ENCODE data around the gene KRTAP5-7. TPM values are rescaled to one million over a fixed set of nuclear protein-coding genes. Genes with fewer than 3 reads are reported as not detected.

Gene KRTAP5-7
- polyA plus RNA-seq, 1 donor from 2014 or later = 0.56 TPM

GRCh38 chr11:71485063-71485399, 42.0 kb upstream of the KRTAP5-7 start:
- H3K79me2 ChIP-seq (replicated peaks; ENCODE audit: insufficient read depth, low read length) = no peaks in the 10 kb centered on the region
- no peak overlapping the region for H3K4me3 ChIP-seq (ENCODE audit: low read length)
- H3K9me3 ChIP-seq (ENCODE audit: low read length) = no peaks in the 10 kb centered on the region
- H3F3A ChIP-seq (ENCODE audit: insufficient read depth, low read length, poor library complexity, severe bottlenecking) = no peaks in the 10 kb centered on the region
- no peaks in the 10 kb centered on the region for H3K9me2 ChIP-seq (ENCODE audit: insufficient read depth, low read length)
- no peak overlapping the region for H3K4me2 ChIP-seq (ENCODE audit: low read length)
- no peaks in the 10 kb centered on the region for H4K20me1 ChIP-seq (ENCODE audit: insufficient read depth)
- TF ChIP-seq SMC3 (conservative IDR thresholded peaks at IDR 0.05; ENCODE audit: poor library complexity) = no peak
- no peak for TF ChIP-seq CTCF (IDR thresholded peaks at IDR 0.05; ENCODE audit: poor library complexity, severe bottlenecking)
- TF ChIP-seq POLR2AphosphoS5 (IDR thresholded peaks at IDR 0.05) = no peak
- TF ChIP-seq RAD21 (conservative IDR thresholded peaks at IDR 0.05) = no peak
- no peak for TF ChIP-seq MXI1 (conservative IDR thresholded peaks at IDR 0.05; ENCODE audit: poor library complexity, severe bottlenecking)
- no peak for TF ChIP-seq EZH2 (IDR thresholded peaks at IDR 0.05; ENCODE audit: borderline replicate concordance, insufficient read depth, low read length, poor library complexity, severe bottlenecking)
- no peak overlapping the region for H3K27ac ChIP-seq (ENCODE audit: low read length)
- H3K9ac ChIP-seq (ENCODE audit: low read length) = no peak overlapping the region
- H3K36me3 ChIP-seq (ENCODE audit: insufficient read depth, low read length) = no peaks in the 10 kb centered on the region
- no peak overlapping the region for H2AFZ ChIP-seq (ENCODE audit: low read depth, low read length)
- no peaks in the 10 kb centered on the region for H3K27me3 ChIP-seq (ENCODE audit: insufficient read depth, low read depth, low read length)

- no peak overlapping the region for H2AFZ ChIP-seq (ENCODE audit: low read depth, low read length)
- H3F3A ChIP-seq (ENCODE audit: insufficient read depth, low read length, poor library complexity, severe bottlenecking) = no peaks in the 10 kb centered on the region
- no peaks in the 10 kb centered on the region for H3K27me3 ChIP-seq (ENCODE audit: insufficient read depth, low read depth, low read length)
- H4K20me1 ChIP-seq (ENCODE audit: insufficient read depth) = no peaks in the 10 kb centered on the region
- no peaks in the 10 kb centered on the region for H3K9me2 ChIP-seq (ENCODE audit: insufficient read depth, low read length)
- H3K4me3 ChIP-seq (ENCODE audit: low read length) = no peak overlapping the region
- H3K27ac ChIP-seq (ENCODE audit: low read length) = no peak overlapping the region
- no peak for TF ChIP-seq EP300 (conservative IDR thresholded peaks at IDR 0.05; ENCODE audit: poor library complexity, severe bottlenecking)
- no peak for TF ChIP-seq RAD21 (conservative IDR thresholded peaks at IDR 0.05)
- no peak for TF ChIP-seq SMC3 (conservative IDR thresholded peaks at IDR 0.05; ENCODE audit: poor library complexity)
- no peak for TF ChIP-seq CTCF (IDR thresholded peaks at IDR 0.05; ENCODE audit: poor library complexity, severe bottlenecking)
- TF ChIP-seq EZH2 (IDR thresholded peaks at IDR 0.05; ENCODE audit: borderline replicate concordance, insufficient read depth, low read length, poor library complexity, severe bottlenecking) = no peak
- TF ChIP-seq TAF1 (IDR thresholded peaks at IDR 0.05; ENCODE audit: low read depth) = no peak
- no peak for TF ChIP-seq MXI1 (conservative IDR thresholded peaks at IDR 0.05; ENCODE audit: poor library complexity, severe bottlenecking)
- TF ChIP-seq REST (IDR thresholded peaks at IDR 0.05; ENCODE audit: borderline replicate concordance) = no peak
- TF ChIP-seq POLR2AphosphoS5 (IDR thresholded peaks at IDR 0.05) = no peak
- no peaks in the 10 kb centered on the region for H3K79me2 ChIP-seq (replicated peaks; ENCODE audit: insufficient read depth, low read length)
- no peak overlapping the region for H3K4me2 ChIP-seq (ENCODE audit: low read length)
- H3K9me3 ChIP-seq (ENCODE audit: low read length) = no peaks in the 10 kb centered on the region
- no peaks in the 10 kb centered on the region for H3K36me3 ChIP-seq (ENCODE audit: insufficient read depth, low read length)
- no peak overlapping the region for H3K9ac ChIP-seq (ENCODE audit: low read length)
Observed at GRCh38 chr11:71485466-71485865, 41.6 kb upstream of the KRTAP5-7 start.

Data from neural cell (in vitro differentiated cells).